Measurements from ENCODE around the gene CTSO. TPM values are rescaled to one million over a fixed set of nuclear protein-coding genes. Genes with fewer than 3 reads are reported as not detected.
"Not testable (repeated sequence)": the region's sequence is repeated elsewhere in the genome, so short reads cannot be mapped to it uniquely, and the experiment has no call there.

CTSO gene
- total and polyA plus RNA-seq, 4 experiments from 2014 or later: 12.9 to 44.0 (median 20.8) TPM

- H3K4me1 Mint-ChIP-seq; H3K4me3 Mint-ChIP-seq; H3K4me3 ChIP-seq (ENCODE audit: low read length in 2 of 2); H3K36me3 Mint-ChIP-seq; POLR2A ChIA-PET (ENCODE audit: partially characterized antibody); DNase-seq; H3K27ac Mint-ChIP-seq; CTCF ChIA-PET (ENCODE audit: partially characterized antibody); H3K4me1 ChIP-seq (ENCODE audit: insufficient read depth, low read length); H3K36me3 ChIP-seq (ENCODE audit: insufficient read depth, low read length); H3K27me3 ChIP-seq (ENCODE audit: insufficient read depth, low read length); H3K27me3 Mint-ChIP-seq; H3K27ac ChIP-seq (ENCODE audit: low read depth, low read length); intact Hi-C loops (cut with micrococcal nuclease); H3K9me3 ChIP-seq (ENCODE audit: control insufficient read depth in 1 of 2, low read length in 2 of 2): not testable (repeated sequence)
- peaks cover 0 to 21% (median 12%) of the 10 kb centered on the region in 8 donors for H3K9me3 Mint-ChIP-seq
These were observed 55.3 kb downstream of the CTSO start for GRCh38 chr4:155898371-155898770.

- intact Hi-C loops (cut with micrococcal nuclease): no loop called here
- Histone ChIP-seq H3K9me3 (ENCODE audit: control insufficient read depth in 1 of 2, low read length in 2 of 2) (no peaks in the 10 kb centered on the region), H3K4me1 (ENCODE audit: insufficient read depth, low read length) (no peaks in the 10 kb centered on the region), H3K4me3 (ENCODE audit: low read length in 2 of 2) (no peak overlapping the region), H3K27ac (ENCODE audit: low read depth, low read length) (no peak overlapping the region), H3K36me3 (ENCODE audit: insufficient read depth, low read length) (no peaks in the 10 kb centered on the region), H3K27me3 (ENCODE audit: insufficient read depth, low read length) (no peaks in the 10 kb centered on the region)
- H3K27ac Mint-ChIP-seq: no peak overlapping the region
- H3K9me3 Mint-ChIP-seq: peaks cover 3 to 14% (median 6%) of the 10 kb centered on the region in 8 donors
- CTCF ChIA-PET (ENCODE audit: partially characterized antibody): no interaction called here
- H3K36me3 Mint-ChIP-seq: no peaks in the 10 kb centered on the region
- no peaks in the 10 kb centered on the region for H3K4me1 Mint-ChIP-seq
- POLR2A ChIA-PET (ENCODE audit: partially characterized antibody): no interaction called here
- no peak for DNase-seq
- no peak overlapping the region for H3K4me3 Mint-ChIP-seq
- H3K27me3 Mint-ChIP-seq: peaks cover 9 to 11% of the 10 kb centered on the region in 2 donors
These were observed 62.6 kb downstream of the CTSO start for GRCh38 chr4:155891058-155891457.

GRCh38 chr4:155889946-155890345 lies 63.7 kb downstream of the CTSO start:
- H3K4me1 ChIP-seq (ENCODE audit: insufficient read depth, low read length): no peaks in the 10 kb centered on the region
- intact Hi-C loops (cut with micrococcal nuclease): no loop called here
- peaks cover 0 to 14% (median 4%) of the 10 kb centered on the region in 8 donors for H3K9me3 Mint-ChIP-seq
- no peaks in the 10 kb centered on the region for H3K27me3 ChIP-seq (ENCODE audit: insufficient read depth, low read length)
- H3K27me3 Mint-ChIP-seq: peaks cover 9 to 11% of the 10 kb centered on the region in 2 donors
- no peaks in the 10 kb centered on the region for H3K36me3 Mint-ChIP-seq
- no peaks in the 10 kb centered on the region for H3K36me3 ChIP-seq (ENCODE audit: insufficient read depth, low read length)
- no peak overlapping the region for H3K27ac Mint-ChIP-seq
- POLR2A ChIA-PET (ENCODE audit: partially characterized antibody): no interaction called here
- H3K4me3 Mint-ChIP-seq: no peak overlapping the region
- no peak overlapping the region for H3K27ac ChIP-seq (ENCODE audit: low read depth, low read length)
- no peak for DNase-seq
- CTCF ChIA-PET (ENCODE audit: partially characterized antibody): no interaction called here
- H3K4me1 Mint-ChIP-seq: no peaks in the 10 kb centered on the region
- no peaks in the 10 kb centered on the region for H3K9me3 ChIP-seq (ENCODE audit: control insufficient read depth in 1 of 2, low read length in 2 of 2)
- H3K4me3 ChIP-seq (ENCODE audit: low read length in 2 of 2): no peak overlapping the region

GRCh38 chr4:155889031-155889793 lies 64.5 kb downstream of the CTSO start:
- no peak overlapping the region for H3K27ac Mint-ChIP-seq
- Histone ChIP-seq H3K36me3 (ENCODE audit: insufficient read depth, low read length) (no peaks in the 10 kb centered on the region), H3K9me3 (ENCODE audit: control insufficient read depth in 1 of 2, low read length in 2 of 2) (no peaks in the 10 kb centered on the region), H3K27ac (ENCODE audit: low read depth, low read length) (no peak overlapping the region), H3K4me3 (ENCODE audit: low read length in 2 of 2) (no peak overlapping the region), H3K27me3 (ENCODE audit: insufficient read depth, low read length) (no peaks in the 10 kb centered on the region), H3K4me1 (ENCODE audit: insufficient read depth, low read length) (no peaks in the 10 kb centered on the region)
- DNase-seq: no peak
- no peak overlapping the region for H3K4me3 Mint-ChIP-seq
- ChIA-PET CTCF (ENCODE audit: partially characterized antibody) (no interaction called here), POLR2A (ENCODE audit: partially characterized antibody) (no interaction called here)
- peaks cover 9 to 11% of the 10 kb centered on the region in 2 donors for H3K27me3 Mint-ChIP-seq
- no peaks in the 10 kb centered on the region for H3K4me1 Mint-ChIP-seq
- no peaks in the 10 kb centered on the region for H3K36me3 Mint-ChIP-seq
- intact Hi-C loops (cut with micrococcal nuclease): no loop called here
- H3K9me3 Mint-ChIP-seq: peaks cover 0 to 14% (median 4%) of the 10 kb centered on the region in 8 donors

- no peak overlapping the region for H3K27ac ChIP-seq (ENCODE audit: low read depth, low read length)
- Mint-ChIP-seq H3K4me1 (no peaks in the 10 kb centered on the region), H3K9me3 (peaks cover 0 to 14% (median 3%) of the 10 kb centered on the region in 8 donors), H3K4me3 (no peak overlapping the region), H3K27ac (no peak overlapping the region), H3K36me3 (no peaks in the 10 kb centered on the region), H3K27me3 (peaks cover 9 to 11% of the 10 kb centered on the region in 2 donors)
- H3K9me3 ChIP-seq (ENCODE audit: control insufficient read depth in 1 of 2, low read length in 2 of 2): no peaks in the 10 kb centered on the region
- no peaks in the 10 kb centered on the region for H3K27me3 ChIP-seq (ENCODE audit: insufficient read depth, low read length)
- no peak for DNase-seq
- intact Hi-C loops (cut with micrococcal nuclease): no loop called here
- H3K4me1 ChIP-seq (ENCODE audit: insufficient read depth, low read length): no peaks in the 10 kb centered on the region
- no peaks in the 10 kb centered on the region for H3K36me3 ChIP-seq (ENCODE audit: insufficient read depth, low read length)
- H3K4me3 ChIP-seq (ENCODE audit: low read length in 2 of 2): no peak overlapping the region
- CTCF ChIA-PET (ENCODE audit: partially characterized antibody): no interaction called here
- POLR2A ChIA-PET (ENCODE audit: partially characterized antibody): no interaction called here
These were observed 65.7 kb downstream of the CTSO start for GRCh38 chr4:155887847-155888570.

GRCh38 chr4:155887045-155887444 lies 66.6 kb downstream of the CTSO start:
- intact Hi-C loops (cut with micrococcal nuclease): no loop called here
- Histone ChIP-seq H3K27ac (ENCODE audit: low read depth, low read length) (no peak overlapping the region), H3K27me3 (ENCODE audit: insufficient read depth, low read length) (no peaks in the 10 kb centered on the region), H3K36me3 (ENCODE audit: insufficient read depth, low read length) (no peaks in the 10 kb centered on the region), H3K4me3 (ENCODE audit: low read length in 2 of 2) (no peak overlapping the region), H3K9me3 (ENCODE audit: control insufficient read depth in 1 of 2, low read length in 2 of 2) (no peaks in the 10 kb centered on the region), H3K4me1 (ENCODE audit: insufficient read depth, low read length) (no peaks in the 10 kb centered on the region)
- Mint-ChIP-seq H3K27ac (no peak overlapping the region), H3K4me1 (no peaks in the 10 kb centered on the region), H3K36me3 (no peaks in the 10 kb centered on the region), H3K4me3 (no peak overlapping the region), H3K27me3 (peaks cover 8 to 11% of the 10 kb centered on the region in 2 donors), H3K9me3 (peaks cover 0 to 5% (median 2%) of the 10 kb centered on the region in 8 donors)
- no peak for DNase-seq
- CTCF ChIA-PET (ENCODE audit: partially characterized antibody): no interaction called here
- POLR2A ChIA-PET (ENCODE audit: partially characterized antibody): no interaction called here

GRCh38 chr4:155885666-155886065 lies 68.0 kb downstream of the CTSO start:
- ChIA-PET POLR2A (ENCODE audit: partially characterized antibody) (no interaction called here), CTCF (ENCODE audit: partially characterized antibody) (no interaction called here)
- no peak overlapping the region for H3K27ac Mint-ChIP-seq
- no peaks in the 10 kb centered on the region for H3K36me3 Mint-ChIP-seq
- no peak for DNase-seq
- H3K27me3 Mint-ChIP-seq: peaks cover 3 to 8% of the 10 kb centered on the region in 2 donors
- Histone ChIP-seq H3K4me1 (ENCODE audit: insufficient read depth, low read length) (no peaks in the 10 kb centered on the region), H3K36me3 (ENCODE audit: insufficient read depth, low read length) (no peaks in the 10 kb centered on the region), H3K4me3 (ENCODE audit: low read length in 2 of 2) (no peak overlapping the region), H3K9me3 (ENCODE audit: control insufficient read depth in 1 of 2, low read length in 2 of 2) (no peaks in the 10 kb centered on the region), H3K27me3 (ENCODE audit: insufficient read depth, low read length) (no peaks in the 10 kb centered on the region), H3K27ac (ENCODE audit: low read depth, low read length) (no peak overlapping the region)
- intact Hi-C loops (cut with micrococcal nuclease): no loop called here
- H3K9me3 Mint-ChIP-seq: no peaks in the 10 kb centered on the region
- H3K4me3 Mint-ChIP-seq: no peak overlapping the region
- H3K4me1 Mint-ChIP-seq: no peaks in the 10 kb centered on the region

Data from CD4-positive, alpha-beta memory T cell (primary cell).